BLaER1 treated with 17β-estradiol and CSF1 and Interleukin-3, amounts not matched to agents 10 nM and 100 nM (cell line): ENCODE data around the gene KIRREL3.

Source experiments
- H3K27ac ChIP-seq, 11 experiments: shearing (Covaris generic); formaldehyde crosslinking; 2 replicates each; pipeline ENCODE4 v1.8.1; 2022
- H3K27me3 ChIP-seq, 11 experiments: shearing (Covaris generic); formaldehyde crosslinking; 2 replicates each; pipeline ENCODE4 v1.8.1; 2022
- H3K36me3 ChIP-seq, 11 experiments: shearing (Covaris generic); formaldehyde crosslinking; 2 replicates each; pipeline ENCODE4 v1.8.1; 2022
- H3K4me1 ChIP-seq, 10 experiments: shearing (Covaris generic); formaldehyde crosslinking; 2 replicates each; pipeline ENCODE4 v1.8.1; 2022
- H3K4me2 ChIP-seq, 11 experiments: shearing (Covaris generic); formaldehyde crosslinking; 2 replicates each; pipeline ENCODE4 v1.8.1; 2022
- H3K4me3 ChIP-seq, 10 experiments: shearing (Covaris generic); formaldehyde crosslinking; 2 replicates each; pipeline ENCODE4 v1.8.1; 2022
- H3K9ac ChIP-seq, 11 experiments: shearing (Covaris generic); formaldehyde crosslinking; 2 replicates each; pipeline ENCODE4 v1.8.1; 2022
- H3K9me3 ChIP-seq, 11 experiments: shearing (Covaris generic); formaldehyde crosslinking; replicated peaks in 1 of 11; 2 replicates each; pipeline ENCODE4 v1.8.1; 2022
- H4K20me1 ChIP-seq, 11 experiments: shearing (Covaris generic); formaldehyde crosslinking; 2 replicates each; pipeline ENCODE4 v1.8.1; 2022
- Cebpa-rat ChIP-seq, 11 experiments: shearing (Covaris generic); IDR thresholded peaks; 2 replicates each; pipeline ENCODE4 v1.8.1; 2022

The KIRREL3 gene

DNA sequence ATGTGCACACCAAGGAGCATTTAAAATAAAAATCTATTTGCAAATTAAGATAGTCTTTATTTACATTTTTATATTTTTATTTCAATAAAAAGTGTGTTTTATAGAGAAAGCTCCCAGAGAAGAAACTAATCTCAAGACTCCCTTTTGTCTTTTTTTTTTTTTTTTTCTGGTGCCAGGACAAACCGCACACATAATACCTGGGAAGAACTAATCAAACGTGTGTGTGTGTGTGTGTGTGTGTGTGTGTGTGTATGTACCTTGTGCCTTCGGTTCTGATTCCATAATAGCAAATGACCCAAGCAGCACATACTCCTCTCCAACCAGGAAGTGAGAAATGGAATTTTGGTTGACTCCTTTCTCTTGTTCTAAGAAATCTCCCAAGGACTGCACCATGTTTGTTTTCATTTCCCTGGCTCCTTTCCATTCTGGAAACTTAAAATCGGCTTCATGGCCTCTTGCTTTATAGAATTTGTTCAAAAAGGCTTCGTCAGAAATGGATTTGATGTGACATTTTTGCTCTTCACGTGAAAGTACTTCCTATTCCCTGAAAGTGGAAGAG is 579.8 kb downstream of the KIRREL3 start:
- Histone ChIP-seq H3K36me3 (peaks cover 0 to 2% (median 0%) of the 10 kb centered on the region in 11 experiments; a peak in 2 of 22 replicates), H3K9me3 (no peaks in the 10 kb centered on the region), H3K4me1 (peaks cover 28 to 91% (median 83%) of the 10 kb centered on the region in 10 experiments), H3K4me3 (no peak overlapping the region), H3K27me3 (peaks cover 0 to 64% (median 0%) of the 10 kb centered on the region in 11 experiments; a peak in 5 of 22 replicates), H4K20me1 (peaks cover 0 to 14% (median 0%) of the 10 kb centered on the region in 11 experiments; a peak in 5 of 22 replicates), H3K9ac (no peak overlapping the region), H3K27ac (peak overlapping the region in 3 of 11 experiments; percentile 9 to 51 (median 46); a peak in 5 of 22 replicates), H3K4me2 (peak overlapping the region; percentile 65 to 96 (median 84))
- TF ChIP-seq Cebpa-rat (IDR thresholded peaks at IDR 0.05): no peak

DNA sequence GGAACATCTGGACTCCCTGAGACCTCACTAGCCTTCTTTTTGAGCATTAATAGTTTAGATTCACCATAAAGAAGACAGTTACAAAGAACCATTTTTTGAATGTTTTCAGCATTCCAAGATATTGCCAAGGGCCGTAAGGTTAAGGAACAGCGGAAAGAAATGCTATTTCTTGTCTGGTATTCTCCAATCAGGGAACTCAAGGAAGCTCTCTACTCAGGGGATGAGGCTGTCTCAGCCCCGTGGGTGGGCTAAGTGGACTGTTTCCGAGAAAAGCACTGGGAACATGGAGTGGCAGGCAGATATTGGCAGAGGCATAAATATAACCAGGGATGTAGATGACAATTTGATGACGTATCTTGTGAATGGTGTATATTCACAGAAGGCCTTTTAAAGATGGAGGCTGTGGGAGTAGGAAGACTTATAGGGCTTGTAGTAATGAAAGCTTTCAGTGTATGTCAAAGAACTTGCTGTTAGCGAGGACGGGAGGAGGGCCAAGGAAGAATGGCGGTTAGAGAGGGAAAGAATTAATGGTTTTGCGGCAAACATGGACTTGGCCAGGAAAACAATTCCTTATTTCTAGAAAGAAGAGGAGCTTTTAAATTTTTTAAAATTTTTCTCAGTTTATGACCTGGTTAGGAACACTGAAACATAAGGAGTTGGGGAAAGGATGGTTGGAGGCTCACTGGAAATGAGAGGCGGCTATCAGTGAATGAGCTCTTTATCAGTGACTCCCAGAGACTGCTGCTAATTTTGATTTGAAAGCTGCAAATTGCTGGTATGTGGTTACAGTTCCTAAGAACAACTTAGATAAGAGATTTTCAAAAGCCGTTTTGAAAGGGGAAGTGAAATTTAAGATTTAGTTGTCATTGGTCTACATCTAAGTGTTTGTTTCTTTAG is 580.5 kb downstream of the KIRREL3 start:
- H3K9me3 ChIP-seq: no peaks in the 10 kb centered on the region
- peak overlapping the region in 3 of 10 experiments; percentile 1 to 24 (median 17); a peak in 3 of 20 replicates for H3K4me3 ChIP-seq
- peak overlapping the region in 8 of 11 experiments; percentile 4 to 45 (median 27); a peak in 11 of 22 replicates for H3K9ac ChIP-seq
- peaks cover 0 to 64% (median 0%) of the 10 kb centered on the region in 11 experiments; a peak in 5 of 22 replicates for H3K27me3 ChIP-seq
- H3K4me2 ChIP-seq: peak overlapping the region; percentile 74 to 96 (median 87)
- H3K27ac ChIP-seq: peak overlapping the region in 9 of 11 experiments; percentile 12 to 52 (median 32); a peak in 14 of 22 replicates
- no peak for TF ChIP-seq Cebpa-rat (IDR thresholded peaks at IDR 0.05)
- peaks cover 0 to 16% (median 0%) of the 10 kb centered on the region in 11 experiments; a peak in 5 of 22 replicates for H4K20me1 ChIP-seq
- peaks cover 0 to 9% (median under 1%) of the 10 kb centered on the region in 11 experiments; a peak in 6 of 22 replicates for H3K36me3 ChIP-seq
- peaks cover 28 to 84% (median 76%) of the 10 kb centered on the region in 10 experiments for H3K4me1 ChIP-seq

DNA sequence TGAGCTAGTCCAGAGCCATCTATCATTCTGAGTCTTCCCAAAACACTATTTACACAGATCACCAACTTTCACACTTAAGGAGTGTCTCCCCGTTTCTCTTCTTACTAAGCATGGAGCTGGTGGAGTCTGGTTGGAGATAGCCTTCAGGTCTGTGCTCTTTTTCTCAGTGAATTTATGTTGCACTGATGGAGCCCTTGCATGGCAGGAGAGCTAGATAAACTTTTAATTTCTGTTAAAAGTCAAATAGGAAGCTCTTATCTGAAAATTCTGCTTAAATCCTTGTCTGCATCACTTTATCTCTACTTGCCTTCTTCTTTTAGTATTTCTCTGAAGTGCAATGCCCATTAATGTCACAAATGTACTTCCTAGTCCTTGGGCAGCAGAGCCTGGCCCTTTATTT is 581.7 kb downstream of the KIRREL3 start:
- Histone ChIP-seq H3K9ac (no peak overlapping the region), H3K4me1 (peaks cover 28 to 72% (median 64%) of the 10 kb centered on the region in 10 experiments), H3K4me2 (peak overlapping the region in 9 of 11 experiments; percentile 74 to 96 (median 90); a peak in 14 of 22 replicates), H3K36me3 (peaks cover 0 to 21% (median 9%) of the 10 kb centered on the region in 11 experiments; a peak in 17 of 22 replicates), H4K20me1 (peaks cover 0 to 15% (median 0%) of the 10 kb centered on the region in 11 experiments; a peak in 5 of 22 replicates), H3K27ac (no peak overlapping the region), H3K9me3 (no peaks in the 10 kb centered on the region), H3K27me3 (peaks cover 0 to 60% (median 0%) of the 10 kb centered on the region in 11 experiments; a peak in 5 of 22 replicates), H3K4me3 (no peak overlapping the region)
- TF ChIP-seq Cebpa-rat (IDR thresholded peaks at IDR 0.05): no peak

DNA sequence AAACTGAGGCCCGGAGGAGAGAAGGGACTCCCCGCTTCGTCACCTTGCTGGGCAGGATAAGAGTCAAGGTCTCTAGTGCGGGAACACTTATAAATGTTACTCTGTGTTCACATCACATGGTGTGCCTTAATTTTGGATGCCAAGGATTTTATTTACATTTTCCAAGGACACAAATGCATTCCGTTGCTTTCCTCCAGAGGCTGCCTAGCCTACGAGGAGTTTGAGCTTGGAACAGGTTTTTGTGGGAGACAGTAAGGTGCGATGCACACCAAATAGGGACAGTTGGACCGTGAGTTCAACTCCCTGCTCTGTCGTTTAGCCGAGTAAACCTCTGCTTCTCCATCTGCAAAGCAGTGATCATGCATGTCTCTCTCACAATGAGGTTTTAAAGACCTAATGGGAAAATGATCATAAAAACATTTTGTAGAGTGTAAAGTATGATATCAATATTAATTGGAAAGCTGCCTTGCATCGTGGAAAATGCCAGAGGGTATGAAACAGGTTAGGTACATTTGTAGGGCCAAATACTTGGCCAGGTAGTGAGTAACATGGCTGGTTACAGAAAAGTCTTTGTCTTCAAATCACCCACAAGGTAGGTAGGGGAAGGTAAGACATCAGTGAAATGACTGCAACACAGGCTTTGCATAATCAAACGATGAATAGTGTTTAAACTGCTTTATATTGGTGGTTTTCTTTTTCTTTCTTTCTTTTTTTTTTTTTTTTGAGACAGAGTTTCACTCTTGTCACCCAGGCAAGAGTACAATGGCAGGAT is 583.3 kb downstream of the KIRREL3 start:
- peak overlapping the region; percentile 57 to 81 (median 77) for H3K4me2 ChIP-seq
- H4K20me1 ChIP-seq: peaks cover 0 to 19% (median 0%) of the 10 kb centered on the region in 11 experiments; a peak in 4 of 22 replicates
- H3K27ac ChIP-seq: peak overlapping the region in 8 of 11 experiments; percentile 22 to 69 (median 56); a peak in 6 of 22 replicates
- peak overlapping the region in 9 of 11 experiments; percentile 53 to 75 (median 70); a peak in 15 of 22 replicates for H3K9ac ChIP-seq
- H3K27me3 ChIP-seq: peaks cover 0 to 48% (median 0%) of the 10 kb centered on the region in 11 experiments; a peak in 5 of 22 replicates
- H3K4me3 ChIP-seq: peak overlapping the region; percentile 45 to 68 (median 56)
- H3K9me3 ChIP-seq: no peaks in the 10 kb centered on the region
- peaks cover 0 to 37% (median 23%) of the 10 kb centered on the region in 11 experiments; a peak in 19 of 22 replicates for H3K36me3 ChIP-seq
- peaks cover 23 to 56% (median 48%) of the 10 kb centered on the region in 10 experiments for H3K4me1 ChIP-seq
- no peak for TF ChIP-seq Cebpa-rat (IDR thresholded peaks at IDR 0.05)

DNA sequence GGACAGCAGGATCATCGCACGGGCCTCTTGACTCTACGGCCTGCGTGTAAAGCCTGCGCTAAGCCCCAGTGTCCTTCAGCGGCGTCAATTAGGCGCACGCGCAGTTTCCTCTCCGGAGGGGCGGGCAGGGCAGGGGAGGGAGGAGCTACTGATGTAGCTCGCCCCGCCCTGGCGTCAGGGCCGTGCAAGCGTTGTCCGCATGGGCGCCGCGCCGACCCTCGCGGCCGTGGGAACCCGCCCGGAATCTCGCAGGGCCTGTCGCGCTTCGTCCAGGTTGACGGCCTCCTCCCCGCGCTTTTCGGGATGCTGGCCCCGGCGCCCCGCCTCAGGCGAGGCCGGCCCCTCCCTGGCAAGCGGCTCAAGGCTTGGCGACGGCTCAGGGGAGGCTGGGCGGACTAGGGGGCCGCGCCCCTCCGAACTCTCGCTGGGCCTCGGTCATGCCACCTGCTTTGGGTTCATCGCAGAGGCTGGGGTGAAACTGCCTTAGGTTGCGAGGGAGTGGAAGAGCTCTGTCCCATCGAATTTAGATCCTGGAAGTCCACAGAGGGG is 584.0 kb downstream of the KIRREL3 start:
- Histone ChIP-seq H3K36me3 (peaks cover 0 to 44% (median 23%) of the 10 kb centered on the region in 11 experiments; a peak in 20 of 22 replicates), H3K9ac (peak overlapping the region; percentile 46 to 75 (median 69); a peak in 20 of 22 replicates), H3K4me1 (peaks cover 23 to 49% (median 42%) of the 10 kb centered on the region in 10 experiments), H3K27me3 (peaks cover 0 to 41% (median 0%) of the 10 kb centered on the region in 11 experiments; a peak in 5 of 22 replicates), H3K4me2 (peak overlapping the region; percentile 57 to 81 (median 77)), H4K20me1 (peaks cover 0 to 19% (median 0%) of the 10 kb centered on the region in 11 experiments; a peak in 4 of 22 replicates), H3K4me3 (peak overlapping the region; percentile 45 to 68 (median 56)), H3K9me3 (no peaks in the 10 kb centered on the region), H3K27ac (peak overlapping the region in 9 of 11 experiments; percentile 18 to 69 (median 53); a peak in 13 of 22 replicates)
- no peak for TF ChIP-seq Cebpa-rat (IDR thresholded peaks at IDR 0.05)

DNA sequence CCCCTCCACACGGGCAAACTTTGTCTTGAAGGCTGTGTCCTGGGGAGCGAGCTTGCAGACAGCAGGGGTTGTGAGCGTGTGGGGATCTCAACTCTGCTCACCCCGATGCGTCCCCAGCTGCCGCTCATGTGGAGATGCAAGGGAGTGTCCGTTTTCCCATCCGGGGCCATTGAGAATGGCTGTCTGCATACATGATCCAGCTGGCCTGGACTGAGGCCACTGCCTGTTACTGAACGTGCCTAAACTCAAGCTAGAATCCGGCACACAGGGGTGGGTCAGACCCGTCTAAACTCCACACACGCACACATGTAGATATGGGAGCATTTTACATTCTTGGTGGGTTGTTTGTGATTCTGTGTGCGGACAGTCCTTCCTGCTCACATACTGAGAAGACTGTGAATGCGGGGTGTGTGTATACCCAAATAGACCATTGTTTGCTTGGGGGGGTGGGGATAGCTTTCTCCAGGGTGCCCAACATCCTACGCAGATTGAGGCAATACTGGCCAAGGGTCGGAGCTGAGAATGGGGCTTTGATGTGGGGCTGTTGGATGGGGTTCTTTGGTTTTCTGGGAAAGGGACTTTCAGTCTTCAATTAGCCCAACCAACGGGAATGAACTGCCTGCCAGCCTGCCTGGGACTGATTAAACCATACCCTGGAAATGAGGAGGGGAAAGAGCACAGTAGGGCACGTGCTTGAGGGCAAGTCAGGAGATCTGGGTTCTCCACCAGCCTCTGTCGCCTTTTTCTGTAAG is 584.7 kb downstream of the KIRREL3 start:
- Histone ChIP-seq H3K9ac (peak overlapping the region in 8 of 11 experiments; percentile 46 to 75 (median 72); a peak in 10 of 22 replicates), H3K36me3 (peaks cover 0 to 46% (median 23%) of the 10 kb centered on the region in 11 experiments; a peak in 20 of 22 replicates), H3K9me3 (no peaks in the 10 kb centered on the region), H3K4me1 (peaks cover 16 to 42% (median 34%) of the 10 kb centered on the region in 10 experiments), H3K4me3 (peak overlapping the region in 4 of 10 experiments; percentile 45 to 68 (median 59); a peak in 4 of 20 replicates), H4K20me1 (peaks cover 0 to 19% (median 0%) of the 10 kb centered on the region in 11 experiments; a peak in 4 of 22 replicates), H3K27me3 (peaks cover 0 to 36% (median 0%) of the 10 kb centered on the region in 11 experiments; a peak in 5 of 22 replicates), H3K4me2 (peak overlapping the region; percentile 57 to 81 (median 77); a peak in 21 of 22 replicates), H3K27ac (peak overlapping the region in 4 of 11 experiments; percentile 47 to 69 (median 58); a peak in 3 of 22 replicates)
- TF ChIP-seq Cebpa-rat (IDR thresholded peaks at IDR 0.05): no peak

DNA sequence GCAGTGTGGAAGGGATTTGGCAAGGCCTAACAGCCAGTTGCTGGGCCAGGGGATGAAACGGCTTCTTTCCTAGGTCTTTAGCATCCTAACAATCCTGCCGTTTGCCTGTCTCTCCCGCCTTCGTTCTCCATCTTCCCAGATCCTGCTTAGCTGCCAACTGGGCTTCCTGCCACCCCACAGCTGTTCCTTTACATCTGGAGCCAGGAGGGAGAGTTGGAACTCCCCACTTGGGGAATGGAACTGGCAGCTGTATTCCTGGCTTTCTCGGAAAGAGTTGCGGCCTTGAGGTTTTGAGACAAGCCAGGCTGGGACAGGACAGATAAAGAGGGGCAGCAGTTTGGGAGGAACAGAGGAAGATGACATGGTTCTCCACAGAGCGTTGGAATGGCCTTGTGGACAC is 585.4 kb downstream of the KIRREL3 start:
- Histone ChIP-seq H3K4me3 (no peak overlapping the region), H3K27ac (no peak overlapping the region), H3K27me3 (peaks cover 0 to 36% (median 0%) of the 10 kb centered on the region in 11 experiments; a peak in 5 of 22 replicates), H3K9me3 (no peaks in the 10 kb centered on the region), H3K36me3 (peaks cover 2 to 50% (median 27%) of the 10 kb centered on the region in 11 experiments; a peak in 20 of 22 replicates), H4K20me1 (peaks cover 0 to 20% (median 0%) of the 10 kb centered on the region in 11 experiments; a peak in 4 of 22 replicates), H3K4me2 (no peak overlapping the region), H3K9ac (no peak overlapping the region), H3K4me1 (peaks cover 10 to 35% (median 27%) of the 10 kb centered on the region in 10 experiments)
- no peak for TF ChIP-seq Cebpa-rat (IDR thresholded peaks at IDR 0.05)
